GM19025 (cell line): Measurements from ENCODE around the gene PRTFDC1.
"Not testable (repeated sequence)": the region's sequence is repeated elsewhere in the genome, so short reads cannot be mapped to it uniquely, and the experiment has no call there.

Experiments used
- ATAC-seq: cut with Tn5 transposase; IDR thresholded peaks from one replicate; pipeline ENCODE4 v1.9.1; 2021; ENCODE audit warnings: mild to moderate bottlenecking, low read depth, moderate library complexity; ENCODE audit not compliant: unreplicated experiment

The PRTFDC1 gene

DNA sequence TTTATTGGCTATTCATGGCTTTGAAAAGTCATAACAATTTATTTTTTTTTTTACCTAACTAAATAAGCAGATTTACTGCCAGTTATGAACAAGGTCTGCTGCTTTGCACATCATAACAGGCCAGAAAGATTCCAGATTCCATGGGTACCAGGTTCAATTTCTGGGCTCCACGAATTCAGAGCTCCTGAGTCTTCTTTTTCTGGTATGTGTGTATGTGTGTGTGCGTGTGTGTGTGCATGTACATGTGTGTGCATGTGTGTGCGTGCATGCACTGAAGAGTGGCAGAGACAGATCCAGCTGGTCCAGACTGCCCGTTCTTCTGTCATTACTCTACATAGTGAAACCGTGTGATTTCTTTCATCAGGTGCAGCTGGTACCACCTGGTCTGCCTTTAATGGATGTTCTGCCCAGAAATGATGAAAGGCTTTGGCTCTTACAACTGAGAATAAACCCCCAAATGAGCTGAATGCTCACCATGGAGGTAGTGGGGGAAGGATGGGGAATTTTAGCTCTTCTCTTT is 14.6 kb upstream of the PRTFDC1 start:
- no peak for ATAC-seq

- no peak for ATAC-seq
Observed at GRCh38 chr10:24965051-24965450, 12.6 kb upstream of the PRTFDC1 start.

GRCh38 chr10:24963521-24964041 is 11.2 kb upstream of the PRTFDC1 start:
- ATAC-seq, result no peak

- ATAC-seq, result no peak
Observed at GRCh38 chr10:24962995-24963394, 10.6 kb upstream of the PRTFDC1 start.

GRCh38 chr10:24961582-24961981 is 9.2 kb upstream of the PRTFDC1 start:
- ATAC-seq, result no peak

GRCh38 chr10:24959382-24959730 is 7.0 kb upstream of the PRTFDC1 start:
- ATAC-seq, result no peak

DNA sequence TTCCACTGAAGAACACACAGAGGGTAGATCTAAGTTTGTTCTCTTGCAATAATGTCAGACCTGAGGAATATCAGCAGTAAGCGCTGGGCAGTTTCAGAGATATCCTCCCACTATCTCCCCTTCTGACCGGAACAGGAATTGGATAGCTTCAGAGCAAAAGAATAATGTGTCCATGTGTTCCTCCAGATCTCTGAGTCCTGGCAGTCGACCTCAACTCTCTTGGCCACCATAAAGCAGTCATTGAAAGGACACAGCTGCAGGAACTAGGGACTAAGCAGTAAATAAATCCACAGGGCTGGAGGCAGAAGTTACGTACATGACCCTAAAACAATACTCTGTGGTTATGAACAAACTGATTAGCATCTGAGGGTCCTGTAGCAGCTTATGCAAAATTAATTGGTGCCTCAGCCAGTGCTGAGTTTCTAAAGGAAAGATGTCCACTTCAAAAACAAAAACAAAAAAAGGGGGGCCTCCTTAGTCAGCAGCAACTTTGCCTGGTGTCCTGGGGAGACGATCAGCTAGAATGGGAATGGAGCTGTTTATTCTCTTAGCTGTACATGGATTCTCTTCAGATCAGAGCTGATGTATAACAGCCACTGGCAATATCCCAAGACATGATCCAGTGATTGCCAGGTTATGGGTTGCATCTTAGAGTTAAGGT is 6.4 kb upstream of the PRTFDC1 start:
- ATAC-seq, result no peak

DNA sequence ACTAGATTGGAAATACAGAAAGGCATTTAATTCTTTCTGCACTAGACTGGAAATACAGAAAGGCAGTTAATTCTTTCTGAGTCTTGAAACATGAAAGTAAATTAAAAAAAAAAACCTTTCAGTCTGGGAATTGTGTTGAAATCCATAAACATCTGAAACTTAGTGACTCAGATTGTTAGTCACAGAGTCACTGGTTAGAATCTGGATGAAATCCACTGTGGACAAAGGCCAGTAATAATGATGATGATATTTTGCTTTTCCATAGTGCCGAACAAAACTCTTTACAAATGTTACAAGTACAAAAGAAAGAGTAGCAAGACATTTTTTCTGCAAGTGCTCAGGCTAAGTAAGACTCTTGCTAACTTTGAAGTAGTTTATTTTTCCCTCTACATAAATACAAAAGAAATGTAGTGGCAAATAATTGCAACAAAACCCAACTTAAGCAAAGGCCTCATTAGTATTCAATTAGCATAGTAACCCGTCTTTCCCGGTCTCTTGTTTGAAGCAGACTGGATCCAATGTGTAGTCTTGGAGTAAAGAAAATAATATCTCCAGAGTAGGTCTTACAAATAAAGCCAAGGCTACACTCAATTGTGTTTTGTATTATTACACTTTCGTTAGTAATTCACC is 5.8 kb upstream of the PRTFDC1 start:
- ATAC-seq, result no peak

DNA sequence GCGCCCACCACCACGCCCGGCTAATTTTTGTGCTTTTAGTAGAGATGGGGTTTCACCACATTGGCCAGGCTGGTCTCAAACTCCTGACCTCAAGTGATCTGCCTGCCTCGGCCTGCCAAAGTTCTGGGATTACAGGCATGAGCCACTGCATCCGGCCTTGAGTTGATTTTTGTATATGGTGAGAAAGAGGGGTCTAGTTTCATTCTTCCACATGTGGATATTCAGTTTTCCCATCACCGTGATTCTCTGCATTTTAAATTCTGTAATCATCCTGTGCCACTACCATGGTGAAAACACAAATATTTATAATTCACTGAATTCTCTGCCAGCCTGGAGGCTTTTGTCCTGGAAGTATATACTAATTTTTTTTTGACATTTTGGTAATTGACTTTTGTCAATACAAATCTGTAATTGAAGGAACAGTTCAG is 5.2 kb upstream of the PRTFDC1 start:
- not testable (repeated sequence) for ATAC-seq

DNA sequence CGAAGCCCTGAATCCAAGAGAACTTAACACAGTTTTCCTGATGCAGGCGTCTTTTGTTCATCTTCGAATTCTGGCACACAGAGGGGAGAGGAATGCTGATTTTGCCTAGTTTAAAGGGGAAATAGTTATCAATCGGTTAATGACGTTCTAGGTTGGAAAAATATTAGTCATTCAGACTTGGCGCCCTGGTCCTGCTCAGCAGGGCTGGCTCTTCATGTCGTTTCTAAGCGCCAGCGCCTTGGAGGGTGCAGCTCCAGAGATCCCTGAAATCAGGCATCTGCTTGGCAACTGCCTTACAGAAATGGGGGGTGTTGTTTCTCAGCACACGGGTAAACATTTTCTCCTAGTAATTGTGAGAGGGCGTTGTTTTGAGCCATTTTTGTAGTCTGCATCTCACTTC is 1.3 kb upstream of the PRTFDC1 start:
- ATAC-seq, result no peak

GRCh38 chr10:24952707-24953645 is 570 bp upstream of the PRTFDC1 start:
- ATAC-seq, result peak; percentile 80

GRCh38 chr10:24951201-24952142 is 934 bp downstream of the PRTFDC1 start:
- no peak for ATAC-seq

GRCh38 chr10:24950439-24950838 is 2.0 kb downstream of the PRTFDC1 start:
- ATAC-seq, result no peak

- no peak for ATAC-seq
Observed at GRCh38 chr10:24949616-24950015, 2.8 kb downstream of the PRTFDC1 start.

GRCh38 chr10:24947304-24948097 is 4.9 kb downstream of the PRTFDC1 start:
- ATAC-seq, result peak; percentile 71

- no peak for ATAC-seq
Observed at GRCh38 chr10:24944512-24945255, 7.7 kb downstream of the PRTFDC1 start.

GRCh38 chr10:24938525-24938924 is 13.9 kb downstream of the PRTFDC1 start:
- ATAC-seq, result no peak

DNA sequence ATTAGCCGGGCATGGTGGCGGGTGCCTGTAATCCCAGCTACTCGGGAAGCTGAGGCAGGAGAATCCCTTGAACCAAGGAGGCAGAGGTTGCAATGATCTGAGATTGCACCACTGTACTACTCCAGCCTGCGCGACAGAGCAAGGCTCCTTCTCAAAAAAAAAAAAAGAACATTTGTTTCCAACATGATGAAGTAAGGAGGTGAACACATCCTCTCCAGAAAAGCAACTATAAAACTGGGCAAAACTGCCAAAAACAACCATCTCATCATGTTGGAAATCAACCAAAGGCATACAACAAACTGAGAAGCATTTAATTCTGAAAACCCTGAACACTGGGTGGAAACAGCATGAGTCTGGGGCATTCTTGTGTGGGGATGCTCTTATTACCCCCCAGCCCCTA is 14.3 kb downstream of the PRTFDC1 start:
- no peak for ATAC-seq
